GM19438 (cell line): ENCODE results near the gene MEG3.

ENCODE experiments used
- ATAC-seq: cut with Tn5 transposase; IDR thresholded peaks from one replicate; pipeline ENCODE4 v1.9.1; 2021; ENCODE audit warnings: low read depth; ENCODE audit not compliant: unreplicated experiment

MEG3 gene

GRCh38 chr14:100861188-100861936, 35.4 kb downstream of the MEG3 start:
- ATAC-seq: no peak

DNA sequence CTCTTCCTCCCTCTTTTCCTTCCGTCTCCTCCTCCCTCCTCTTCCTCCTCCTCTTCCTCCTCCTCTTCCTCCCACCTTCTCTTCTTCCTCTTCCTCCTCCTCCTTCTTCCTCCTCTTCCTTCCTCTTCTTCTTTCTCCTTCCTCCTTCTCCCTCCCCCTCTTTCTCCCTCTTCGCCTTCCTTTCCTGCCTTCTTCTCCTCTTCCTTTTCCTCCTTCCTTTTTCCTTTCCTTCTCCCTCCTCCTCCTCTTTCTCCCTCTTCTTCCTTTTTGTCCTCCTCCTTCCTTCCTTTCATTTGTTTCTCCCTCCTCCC, 36.0 kb downstream of the MEG3 start:
- ATAC-seq: no peak

- no peak for ATAC-seq
These were observed 36.4 kb downstream of the MEG3 start for GRCh38 chr14:100862277-100862676.

GRCh38 chr14:100862793-100863192, 36.9 kb downstream of the MEG3 start:
- no peak for ATAC-seq

GRCh38 chr14:100864206-100864605, 38.3 kb downstream of the MEG3 start:
- ATAC-seq: no peak

GRCh38 chr14:100864960-100865681, 39.2 kb downstream of the MEG3 start:
- ATAC-seq: no peak

DNA sequence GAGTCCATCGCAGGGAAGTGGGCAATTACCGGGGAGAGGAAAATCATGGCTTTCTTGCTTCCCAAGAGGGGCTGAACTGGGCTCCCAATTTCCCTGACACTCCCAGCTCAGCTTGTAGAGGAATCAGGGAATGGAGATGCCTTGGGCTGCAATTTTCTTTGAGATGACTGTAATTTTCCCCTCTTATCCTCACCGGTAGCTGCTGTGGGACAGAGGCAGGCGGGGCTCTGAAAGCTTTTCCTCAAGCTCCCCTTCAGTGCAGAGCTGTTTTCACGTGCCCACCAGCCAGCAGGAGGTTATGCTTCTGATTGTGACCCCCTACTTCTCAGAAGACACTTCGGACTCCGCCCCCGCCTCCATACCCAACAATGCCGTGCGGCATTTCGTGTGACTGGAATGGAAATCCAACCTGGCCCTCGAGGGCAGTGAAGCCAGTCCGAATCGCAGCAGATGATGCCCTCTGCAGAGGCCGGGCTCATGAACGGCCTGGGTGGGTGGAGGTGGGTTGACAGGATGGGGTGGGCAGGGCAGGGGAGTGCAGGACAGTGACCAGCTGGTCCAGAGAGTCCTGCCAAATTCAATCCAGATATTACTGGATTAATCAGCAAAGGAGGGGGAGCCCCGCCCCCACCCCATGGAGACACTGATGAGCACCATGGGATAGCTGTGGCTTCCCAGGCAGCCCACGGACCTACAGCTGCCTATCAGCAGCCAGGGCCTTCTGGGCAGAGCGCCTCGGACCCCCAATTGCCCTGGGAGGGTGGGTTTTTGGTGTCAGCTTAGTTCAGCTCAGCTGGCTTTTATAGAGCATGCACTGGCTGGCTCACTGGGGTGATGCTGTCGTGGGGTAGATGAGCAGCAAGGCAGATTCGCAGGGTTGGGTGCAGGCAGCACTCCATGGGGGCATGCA, 40.0 kb downstream of the MEG3 start:
- ATAC-seq: no peak

DNA sequence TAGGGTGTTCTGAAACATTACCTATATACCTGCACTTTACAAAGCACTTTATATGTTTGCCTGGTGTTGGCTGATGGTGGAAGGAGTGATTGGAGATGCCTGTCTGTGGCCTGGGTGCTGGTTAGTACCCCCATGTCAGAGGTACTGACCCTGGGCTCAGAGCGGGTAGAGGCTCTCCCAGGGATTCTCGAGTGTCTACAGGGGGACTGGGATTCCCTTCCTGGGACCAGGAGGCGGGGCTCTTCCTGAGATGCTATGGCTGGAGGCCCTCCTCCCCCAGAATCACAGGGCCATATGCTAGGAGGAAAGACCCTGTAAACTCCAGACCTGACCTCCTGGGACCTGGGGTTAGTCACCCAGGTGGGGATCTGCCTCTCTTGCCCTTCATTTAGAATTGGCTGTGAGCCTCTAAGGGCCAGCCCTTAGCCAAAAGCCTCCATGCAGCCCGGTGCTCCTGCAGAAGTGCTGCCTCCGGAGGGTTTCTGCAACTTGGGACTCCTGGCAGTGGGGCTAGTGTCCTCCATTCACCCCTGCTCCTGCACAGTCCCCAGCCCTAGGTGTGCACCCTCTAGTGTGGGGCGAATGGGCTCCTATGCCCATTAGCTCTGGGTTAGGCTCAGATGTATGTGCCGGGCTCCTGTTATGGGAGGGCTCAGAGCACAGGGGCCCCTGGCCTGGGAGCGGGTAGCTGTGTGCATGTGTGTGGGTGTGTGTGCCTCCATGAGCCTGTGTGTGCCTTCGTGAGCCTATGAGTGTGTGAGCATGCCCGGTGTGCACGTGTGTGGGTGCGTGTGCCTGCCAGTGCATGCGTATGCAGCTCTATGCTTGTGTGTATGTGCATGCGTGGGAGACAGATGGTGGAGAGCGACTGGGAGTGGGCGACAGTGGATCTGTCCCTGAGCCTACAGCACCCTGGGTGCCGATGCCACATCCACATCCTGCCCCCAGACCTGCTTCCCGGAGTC, 41.0 kb downstream of the MEG3 start:
- ATAC-seq: no peak

DNA sequence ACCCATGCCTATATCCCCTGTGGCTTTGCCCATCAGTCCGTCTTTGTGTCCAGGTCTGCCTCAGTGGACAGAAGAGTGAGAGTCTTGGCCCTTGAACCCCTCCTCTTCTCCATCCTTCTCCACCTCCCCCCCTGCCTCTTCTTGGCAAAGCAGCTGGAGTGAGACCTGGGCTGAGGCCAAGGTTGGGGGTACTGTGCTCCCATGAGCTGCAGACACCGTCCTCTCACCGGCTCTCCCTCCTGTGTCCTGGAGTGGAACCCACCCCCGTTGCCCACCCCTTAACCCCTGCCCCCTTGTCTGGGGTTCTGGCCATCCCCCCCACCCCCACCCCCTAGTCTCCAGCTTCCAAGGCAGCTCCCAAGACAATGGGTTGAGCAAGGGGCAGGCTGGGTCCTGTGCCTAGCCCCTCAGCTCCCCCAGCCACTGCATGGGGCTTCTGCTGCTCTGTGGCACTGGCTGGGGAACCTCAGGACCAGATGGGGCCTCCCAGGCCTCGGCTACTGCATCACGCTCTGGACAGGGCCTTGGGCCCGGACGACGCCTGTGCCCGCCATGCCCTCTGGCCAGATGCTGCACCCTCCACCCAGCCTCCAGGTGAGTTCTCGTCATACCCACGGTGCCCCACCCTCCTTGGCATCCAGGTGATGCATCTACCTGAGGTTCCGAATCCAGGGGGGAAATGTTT, 41.9 kb downstream of the MEG3 start:
- no peak for ATAC-seq

DNA sequence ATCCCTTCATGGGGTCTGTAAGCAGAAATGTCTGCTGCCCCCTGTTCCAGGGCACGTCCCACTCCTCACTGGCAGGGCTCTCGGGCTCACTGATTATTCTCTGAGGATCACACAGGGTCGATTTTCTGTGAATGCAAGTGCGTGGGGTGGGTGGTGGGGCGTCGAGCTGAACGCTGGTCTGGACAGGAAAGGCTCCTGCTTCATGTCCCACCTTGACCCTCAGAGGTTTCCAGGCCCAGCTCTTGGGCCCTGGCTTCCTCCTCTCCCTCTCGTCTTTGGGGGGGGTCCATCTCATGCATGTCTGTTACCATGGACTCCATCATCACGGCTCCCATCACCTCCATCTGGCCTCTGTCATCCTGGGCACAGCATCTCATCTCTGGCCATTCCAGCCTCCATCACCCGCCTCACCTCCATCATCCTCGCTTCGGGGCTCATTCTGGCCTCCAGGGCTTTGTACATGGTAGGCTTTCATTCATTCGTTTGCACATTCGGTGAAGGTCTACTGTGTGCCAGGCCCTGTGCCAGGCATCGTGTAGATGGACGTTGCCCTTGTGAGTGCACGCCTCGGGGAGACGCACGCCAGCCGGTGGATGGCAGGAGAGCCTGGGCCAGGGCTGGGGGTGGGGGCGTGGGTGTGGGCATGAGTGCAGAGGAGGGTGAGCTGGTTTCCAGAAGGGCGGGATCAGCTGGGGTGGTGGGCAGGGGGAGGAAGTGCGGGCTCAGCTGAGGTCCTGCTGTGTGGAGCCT, 42.9 kb downstream of the MEG3 start:
- no peak for ATAC-seq

DNA sequence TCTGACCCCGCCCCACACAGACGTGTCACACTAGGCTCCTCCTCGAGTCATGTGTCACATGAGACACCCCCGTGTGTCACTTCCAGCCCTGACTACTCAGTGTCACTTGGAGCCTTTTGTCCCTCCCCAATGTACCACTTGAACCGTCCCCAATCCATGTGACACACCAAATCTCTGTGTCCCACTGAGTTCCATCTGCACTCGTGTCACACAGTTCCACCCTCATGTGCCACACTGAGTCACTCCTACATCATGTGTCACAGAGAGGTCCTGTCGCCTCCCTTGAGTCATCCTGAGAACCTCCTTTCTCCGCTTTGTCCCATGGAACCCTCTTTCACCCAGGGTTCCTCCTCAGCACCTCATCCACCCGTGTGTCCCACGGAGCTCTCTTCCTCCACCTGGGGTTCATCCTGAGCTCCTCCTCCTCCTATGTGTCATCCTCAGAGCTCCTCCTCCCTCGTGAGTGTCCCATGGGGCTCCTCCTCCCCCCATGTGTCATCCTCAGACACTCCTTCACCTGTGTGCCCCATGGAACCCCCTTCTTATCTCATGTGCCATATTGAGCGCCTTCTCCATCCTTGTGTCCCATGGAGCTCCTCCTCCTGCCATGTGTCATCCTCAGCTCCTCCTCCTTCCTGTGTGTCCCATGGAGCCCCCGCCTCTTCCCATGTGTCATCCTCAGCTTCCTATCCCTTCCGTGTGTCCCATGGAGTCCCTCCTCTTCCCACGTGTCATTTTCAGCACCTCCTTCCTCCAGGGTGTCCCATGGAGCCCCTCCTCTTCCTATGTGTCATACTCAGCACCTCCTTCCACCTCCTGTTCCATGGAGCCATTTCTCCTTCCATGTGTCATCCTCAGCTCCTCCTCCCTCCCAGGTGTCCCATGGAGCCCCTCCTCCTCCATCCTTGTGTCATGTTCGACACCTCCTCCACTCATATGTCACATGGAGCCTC, 45.6 kb downstream of the MEG3 start:
- no peak for ATAC-seq

GRCh38 chr14:100872259-100873095, 46.6 kb downstream of the MEG3 start:
- no peak for ATAC-seq

DNA sequence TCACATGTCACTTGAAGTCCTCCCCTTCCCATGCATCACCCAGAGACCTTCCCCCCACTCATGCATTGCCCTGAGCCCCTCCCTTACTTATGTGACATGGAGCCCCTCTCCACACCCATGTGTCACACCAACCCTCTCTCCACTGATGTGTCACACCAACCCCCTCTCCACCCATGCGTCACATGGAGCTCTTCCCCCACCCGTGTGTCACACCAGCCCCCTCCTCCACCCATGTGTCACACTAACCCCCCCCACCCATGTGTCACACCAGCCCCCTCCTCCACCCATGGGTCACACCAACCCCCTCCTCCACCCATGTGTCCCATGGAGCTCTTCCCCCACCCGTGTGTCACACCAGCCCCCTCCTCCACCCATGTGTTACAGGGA, 47.2 kb downstream of the MEG3 start:
- no peak for ATAC-seq

DNA sequence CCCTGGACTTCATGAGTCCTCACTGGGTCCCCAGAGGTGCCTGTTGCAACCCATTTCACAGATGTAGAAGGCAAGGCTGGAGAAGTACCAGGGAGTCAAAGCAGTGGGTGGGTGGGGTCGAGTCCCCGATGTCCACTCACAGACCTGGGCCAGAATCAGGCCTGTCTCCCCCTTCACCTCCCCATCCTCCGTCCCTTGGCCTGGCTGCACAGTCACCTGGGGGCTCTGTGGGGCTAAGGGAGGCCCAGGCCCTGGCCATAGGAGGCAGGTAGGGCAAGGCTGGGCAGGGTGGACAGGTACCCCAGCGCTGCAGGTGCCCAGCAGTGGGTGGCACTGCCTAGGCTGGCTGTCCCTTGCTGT, 48.1 kb downstream of the MEG3 start:
- no peak for ATAC-seq

GRCh38 chr14:100874411-100875091, 48.6 kb downstream of the MEG3 start:
- no peak for ATAC-seq

DNA sequence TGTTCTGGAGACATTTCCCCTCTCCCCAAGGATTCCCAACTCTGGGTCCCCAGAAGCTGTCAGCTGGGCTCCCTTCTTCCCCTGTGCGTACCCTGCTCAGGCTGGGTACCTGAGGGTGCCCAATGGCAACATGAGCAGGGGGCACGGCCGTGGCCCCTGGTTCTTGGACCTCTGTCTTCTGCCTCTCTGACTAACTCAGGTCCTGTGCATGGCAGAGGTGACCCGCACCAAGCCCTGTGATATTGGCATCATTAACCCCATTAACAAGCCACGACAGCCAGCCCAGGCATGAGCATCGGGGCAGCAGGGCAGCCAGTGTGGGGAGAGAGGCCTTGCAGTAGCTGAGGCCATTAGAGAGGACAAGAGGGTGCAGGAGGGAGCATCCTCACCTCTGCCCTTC, 49.2 kb downstream of the MEG3 start:
- ATAC-seq: no peak
